ENCODE data around the gene CEBPG.

- TF ChIP-seq FUS (optimal IDR thresholded peaks at IDR 0.05; ENCODE audit: low read depth, low read length) (no peak), FOXA1 (IDR thresholded peaks at IDR 0.05; ENCODE audit: borderline replicate concordance) (no peak), CTCF (IDR thresholded peaks at IDR 0.05 in 2 of 3, conservative IDR thresholded peaks at IDR 0.05 in 1 of 3; ENCODE audit: insufficient read depth in 2 of 3, low read depth in 1 of 3, low read length in 3 of 3) (no peak), FOS (IDR thresholded peaks at IDR 0.05; ENCODE audit: extremely low read depth, insufficient read length) (no peak), FOXJ3 (CRISPR knock-in tag; IDR thresholded peaks at IDR 0.05) (no peak), NR1H2 (CRISPR knock-in tag; IDR thresholded peaks at IDR 0.05) (no peak), ATF3 (IDR thresholded peaks at IDR 0.05) (no peak), ATF3 (CRISPR knock-in tag; conservative IDR thresholded peaks at IDR 0.05) (no peak), E4F1 (CRISPR knock-in tag; IDR thresholded peaks at IDR 0.05; ENCODE audit: borderline replicate concordance) (no peak)
Observed at GRCh38 chr19:33409906-33410685, 36.6 kb downstream of the CEBPG start.

Measured in K562 (cell line).